K562 (cell line): Measurements from ENCODE around the gene ZNF324B.
"Not testable (repeated sequence)": the region's sequence is repeated elsewhere in the genome, so short reads cannot be mapped to it uniquely, and the experiment has no call there.

ENCODE experiments used
- BACH1 ChIP-seq: fragments of 200-800 bp; sonication (Bioruptor generic); IDR thresholded peaks from 2 replicates; pipeline ENCODE4 v1.6.1; 2016; ENCODE audit warnings: missing genetic modification characterization, missing compliant biosample characterization
- BHLHE40 ChIP-seq: IDR thresholded peaks from 2 replicates; pipeline ENCODE4 v1.6.1; 2011; ENCODE audit warnings: low read length, improper control_type of control experiment
- BRD9 ChIP-seq: fragments of 450-650 bp; IDR thresholded peaks from 2 replicates; pipeline ENCODE4 v1.6.1; 2018; ENCODE audit warnings: low read depth; ENCODE audit not compliant: partially characterized antibody
- GMEB1 ChIP-seq: fragments of 250-450 bp; sonication (Bioruptor Pico); IDR thresholded peaks from 2 replicates; pipeline ENCODE4 v1.4.0; 2020; ENCODE audit warnings: mild to moderate bottlenecking
- HBP1 ChIP-seq: fragments of 450-650 bp; formaldehyde crosslinking; IDR thresholded peaks from 2 replicates; pipeline ENCODE4 v1.4.0; 2022; ENCODE audit warnings: missing genetic modification characterization
- IRF9 ChIP-seq: fragments of 450-650 bp; IDR thresholded peaks from 2 replicates; pipeline ENCODE4 v1.6.1; 2016; ENCODE audit warnings: missing biosample characterization, missing genetic modification characterization
- KAT2B ChIP-seq: IDR thresholded peaks from one replicate; pipeline ENCODE4 v1.6.1; 2012; ENCODE audit warnings: low read depth, mild to moderate bottlenecking, control low read depth, inconsistent platforms, low read length, moderate library complexity
- MTA3 ChIP-seq: fragments of 450-650 bp; formaldehyde crosslinking; IDR thresholded peaks from 2 replicates; pipeline ENCODE4 v1.6.1; 2017; ENCODE audit warnings: mild to moderate bottlenecking, borderline replicate concordance
- POLR2AphosphoS5 ChIP-seq: IDR thresholded peaks from 2 replicates; pipeline ENCODE4 v1.6.1; 2011; ENCODE audit warnings: mild to moderate bottlenecking, low read depth, low read length, moderate library complexity; ENCODE audit not compliant: control insufficient read depth, insufficient read depth
- TAF9B ChIP-seq: fragments of 450-650 bp; IDR thresholded peaks from 2 replicates; pipeline ENCODE4 v1.6.1; 2018; ENCODE audit warnings: mild to moderate bottlenecking; ENCODE audit not compliant: partially characterized antibody
- TAL1 ChIP-seq: fragments of 450-650 bp; IDR thresholded peaks from 2 replicates; pipeline ENCODE4 v1.6.1; 2016; ENCODE audit warnings: mild to moderate bottlenecking
- ZFX ChIP-seq: sonication (generic); formaldehyde crosslinking; IDR thresholded peaks from 2 replicates; pipeline ENCODE4 v1.8.0; 2022; ENCODE audit warnings: mild to moderate bottlenecking, missing genetic modification reagents, moderate library complexity
- TF ChIP-seq, protein P1 (sequence below): fragments of 250-450 bp; sonication (Bioruptor Pico); IDR thresholded peaks from 2 replicates; pipeline ENCODE4 v1.5.0; 2020; ENCODE audit warnings: mild to moderate bottlenecking, borderline replicate concordance
- TF ChIP-seq, protein P2 (sequence below): fragments of 250-450 bp; sonication (Bioruptor Pico); IDR thresholded peaks from 2 replicates; pipeline ENCODE4 v1.8.0; 2021; ENCODE audit warnings: moderate library complexity, mild to moderate bottlenecking, inconsistent platforms

- TF ChIP-seq BRD9; BACH1 (tag); GMEB1; POLR2AphosphoS5; TAF9B; TAL1; HBP1 (CRISPR knock-in tag); BHLHE40; MTA3; IRF9 (tag); ZFX (CRISPR knock-in tag); KAT2B: not testable (repeated sequence)
- TF ChIP-seq, protein P1, sequence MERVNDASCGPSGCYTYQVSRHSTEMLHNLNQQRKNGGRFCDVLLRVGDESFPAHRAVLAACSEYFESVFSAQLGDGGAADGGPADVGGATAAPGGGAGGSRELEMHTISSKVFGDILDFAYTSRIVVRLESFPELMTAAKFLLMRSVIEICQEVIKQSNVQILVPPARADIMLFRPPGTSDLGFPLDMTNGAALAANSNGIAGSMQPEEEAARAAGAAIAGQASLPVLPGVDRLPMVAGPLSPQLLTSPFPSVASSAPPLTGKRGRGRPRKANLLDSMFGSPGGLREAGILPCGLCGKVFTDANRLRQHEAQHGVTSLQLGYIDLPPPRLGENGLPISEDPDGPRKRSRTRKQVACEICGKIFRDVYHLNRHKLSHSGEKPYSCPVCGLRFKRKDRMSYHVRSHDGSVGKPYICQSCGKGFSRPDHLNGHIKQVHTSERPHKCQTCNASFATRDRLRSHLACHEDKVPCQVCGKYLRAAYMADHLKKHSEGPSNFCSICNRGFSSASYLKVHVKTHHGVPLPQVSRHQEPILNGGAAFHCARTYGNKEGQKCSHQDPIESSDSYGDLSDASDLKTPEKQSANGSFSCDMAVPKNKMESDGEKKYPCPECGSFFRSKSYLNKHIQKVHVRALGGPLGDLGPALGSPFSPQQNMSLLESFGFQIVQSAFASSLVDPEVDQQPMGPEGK (CRISPR knock-in tag): not testable (repeated sequence)
- TF ChIP-seq, protein P2, sequence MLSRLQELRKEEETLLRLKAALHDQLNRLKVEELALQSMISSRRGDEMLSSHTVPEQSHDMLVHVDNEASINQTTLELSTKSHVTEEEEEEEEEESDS (CRISPR knock-in tag): not testable (repeated sequence)
Observed at GRCh38 chr19:58403920-58404478, 47.4 kb upstream of the ZNF324B start.
